ENCODE results near the gene SLC12A6. TPM values are rescaled to one million over a fixed set of nuclear protein-coding genes. Genes with fewer than 3 reads are reported as not detected.
"Not testable (repeated sequence)": the region's sequence is repeated elsewhere in the genome, so short reads cannot be mapped to it uniquely, and the experiment has no call there.

SLC12A6 gene
- 1 to 10 TPM in 2 of 3 donors, under 1 TPM in 1; 0.35 to 7.8 (median 3.3) TPM for polyA plus RNA-seq

DNA sequence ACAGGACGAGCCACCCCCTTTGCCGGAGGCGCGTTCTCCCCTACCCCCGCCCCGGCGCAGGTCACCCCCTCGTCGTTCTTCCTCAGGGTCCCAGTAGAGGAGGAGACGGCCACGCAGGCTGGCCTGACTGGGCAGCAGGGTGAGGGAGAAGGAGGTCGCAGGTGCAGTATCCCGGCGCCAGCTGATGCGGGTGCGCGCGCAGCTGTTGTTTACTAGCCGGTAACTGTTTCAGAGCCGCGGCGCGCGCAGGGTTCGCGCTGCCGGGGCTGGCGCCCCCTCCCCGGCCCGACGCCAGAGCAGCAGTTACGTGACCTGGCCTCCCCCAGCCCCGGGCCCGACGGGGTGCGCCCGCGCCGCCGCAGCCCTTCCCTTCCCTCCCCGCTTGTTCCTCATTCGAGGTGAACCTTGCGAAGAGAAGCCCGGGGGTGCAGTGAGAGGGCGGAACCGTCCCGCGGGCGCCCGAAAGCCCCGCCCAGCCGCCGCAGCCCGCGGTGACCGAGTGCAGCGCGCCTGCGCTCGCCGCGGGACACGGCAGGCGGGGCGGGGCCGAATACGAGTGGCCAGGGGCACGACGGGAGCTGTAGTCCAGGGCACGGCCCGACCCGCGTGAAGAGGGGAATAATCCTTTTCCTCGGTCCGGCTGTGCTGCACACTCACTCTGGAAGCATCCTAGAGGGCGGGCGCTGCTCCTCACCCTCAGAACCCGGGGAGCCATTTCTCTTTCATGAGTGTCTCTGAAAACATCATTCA is at the start of gene SLC12A6:
Gene SLC12A6 (minus strand): TSS at position 225 of the 750 bp plus-strand sequence. CDS start 1,101 bp downstream, outside the sequence.
- peaks cover 5 to 15% (median 8%) of the 10 kb centered on the region in 3 donors for H3K27me3 Mint-ChIP-seq (ENCODE audit: low read depth in 3 of 3)
- peak; percentile 92 to 93 (median 93) for DNase-seq
- peaks cover 6 to 10% (median 10%) of the 10 kb centered on the region in 3 donors for H3K36me3 Mint-ChIP-seq
- H3K4me3 Mint-ChIP-seq = peak within 1 kb of the TSS; percentile 97 to 99 (median 98)
- H3K27ac Mint-ChIP-seq = peak within 1 kb of the TSS; percentile 85 to 96 (median 94)
- H3K9me3 Mint-ChIP-seq = no peaks in the 10 kb centered on the region
- H3K4me1 Mint-ChIP-seq = peaks cover 58 to 68% of the 10 kb centered on the region in 2 donors

GRCh38 chr15:34381829-34382521 is 44.4 kb upstream of the SLC12A6 start:
- not testable (repeated sequence) for H3K4me3 Mint-ChIP-seq; H3K9me3 Mint-ChIP-seq; H3K4me1 Mint-ChIP-seq; H3K27me3 Mint-ChIP-seq (ENCODE audit: low read depth in 3 of 3); H3K36me3 Mint-ChIP-seq; H3K27ac Mint-ChIP-seq; DNase-seq

DNA sequence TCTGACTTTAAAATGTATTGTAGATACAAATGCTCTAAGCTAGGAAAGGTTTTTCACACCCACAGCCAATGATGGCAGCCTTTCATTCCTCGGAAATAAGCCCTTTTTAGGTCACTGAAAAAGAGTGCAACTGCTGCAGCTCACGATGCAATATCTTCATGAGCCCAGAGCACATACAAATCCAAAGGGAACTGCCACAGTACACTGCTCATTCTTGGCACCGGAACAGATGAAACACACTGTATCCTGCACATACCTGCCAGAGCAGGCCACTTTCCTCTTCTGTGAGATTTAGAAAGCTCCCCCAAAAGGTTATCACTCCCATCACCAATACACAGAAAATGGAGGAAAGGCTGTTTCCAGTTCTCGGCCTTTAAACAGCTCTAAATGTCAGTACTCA is 42.9 kb upstream of the SLC12A6 start:
- not testable (repeated sequence) for H3K27ac Mint-ChIP-seq; H3K4me3 Mint-ChIP-seq; H3K27me3 Mint-ChIP-seq (ENCODE audit: low read depth in 3 of 3); H3K9me3 Mint-ChIP-seq; DNase-seq; H3K4me1 Mint-ChIP-seq; H3K36me3 Mint-ChIP-seq

DNA sequence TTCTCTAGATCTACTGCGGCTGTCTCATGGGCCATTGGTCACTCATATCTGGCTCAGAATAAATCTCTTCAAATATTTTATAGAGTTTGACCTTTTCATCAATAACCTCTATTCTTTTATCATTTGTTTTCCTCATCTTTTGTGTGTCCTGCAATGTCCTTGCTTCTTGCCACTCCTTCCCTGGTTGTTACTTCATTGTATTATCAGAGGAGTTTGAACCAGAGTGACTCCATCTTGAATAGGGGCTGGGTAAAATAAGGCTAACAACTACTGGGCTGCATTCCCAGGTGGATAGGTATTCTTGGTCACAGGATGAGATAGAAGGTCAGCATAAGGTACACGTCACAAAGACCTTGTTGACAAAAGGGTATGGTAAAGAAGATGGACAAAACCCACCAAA is 39.3 kb upstream of the SLC12A6 start:
- Mint-ChIP-seq H3K27me3 (ENCODE audit: low read depth in 3 of 3) (no peaks in the 10 kb centered on the region), H3K4me1 (no peaks in the 10 kb centered on the region), H3K27ac (peak overlapping the region in 1 of 6 donors; percentile 17), H3K9me3 (no peaks in the 10 kb centered on the region), H3K4me3 (no peak overlapping the region), H3K36me3 (peaks cover 4 to 7% (median 4%) of the 10 kb centered on the region in 3 donors)
- no peak for DNase-seq

- H3K4me1 Mint-ChIP-seq; H3K9me3 Mint-ChIP-seq; H3K27me3 Mint-ChIP-seq (ENCODE audit: low read depth in 3 of 3); H3K27ac Mint-ChIP-seq; DNase-seq; H3K36me3 Mint-ChIP-seq; H3K4me3 Mint-ChIP-seq: not testable (repeated sequence)
Observed at GRCh38 chr15:34375541-34375940, 38.0 kb upstream of the SLC12A6 start.

GRCh38 chr15:34374816-34375215 is 37.2 kb upstream of the SLC12A6 start:
- H3K27me3 Mint-ChIP-seq (ENCODE audit: low read depth in 3 of 3) = no peaks in the 10 kb centered on the region
- no peaks in the 10 kb centered on the region for H3K9me3 Mint-ChIP-seq
- peaks cover 0 to 3% of the 10 kb centered on the region in 2 donors for H3K4me1 Mint-ChIP-seq
- H3K36me3 Mint-ChIP-seq = peaks cover 0 to 3% (median 0%) of the 10 kb centered on the region in 3 donors
- DNase-seq = no peak
- no peak overlapping the region for H3K4me3 Mint-ChIP-seq
- H3K27ac Mint-ChIP-seq = no peak overlapping the region

DNA sequence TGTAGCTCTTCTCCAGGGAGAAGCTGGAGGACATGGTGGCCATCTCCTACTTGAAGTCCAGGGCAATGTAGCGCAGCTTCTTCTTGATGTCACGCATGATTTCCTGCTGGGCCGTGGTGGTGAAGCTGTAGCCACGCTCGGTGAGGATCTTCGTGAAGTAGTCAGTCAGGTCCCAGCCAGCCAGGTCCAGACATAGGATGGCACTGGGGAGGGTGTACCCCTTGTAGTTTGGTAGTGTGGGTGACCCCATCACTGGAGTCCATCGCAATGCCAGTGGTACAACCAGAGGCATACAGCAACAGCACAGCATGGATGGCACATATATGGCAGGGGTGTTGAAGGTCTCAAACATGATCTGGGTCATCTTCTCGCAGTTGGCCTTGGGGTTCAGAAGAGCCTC is 36.4 kb upstream of the SLC12A6 start:
- no peak for DNase-seq
- Mint-ChIP-seq H3K36me3 (peaks cover 0 to 3% (median 0%) of the 10 kb centered on the region in 3 donors), H3K9me3 (no peaks in the 10 kb centered on the region), H3K27me3 (ENCODE audit: low read depth in 3 of 3) (no peaks in the 10 kb centered on the region), H3K4me3 (no peak overlapping the region), H3K4me1 (peaks cover 0 to 6% of the 10 kb centered on the region in 2 donors), H3K27ac (peak overlapping the region in 1 of 6 donors; percentile 47)

- H3K4me1 Mint-ChIP-seq = peaks cover 17 to 26% of the 10 kb centered on the region in 2 donors
- H3K4me3 Mint-ChIP-seq = peak overlapping the region in 1 of 5 donors; percentile 21
- H3K9me3 Mint-ChIP-seq = no peaks in the 10 kb centered on the region
- peaks cover 2 to 3% (median 2%) of the 10 kb centered on the region in 3 donors for H3K27me3 Mint-ChIP-seq (ENCODE audit: low read depth in 3 of 3)
- H3K27ac Mint-ChIP-seq = peak overlapping the region in 1 of 6 donors; percentile 81
- no peak for DNase-seq
- no peaks in the 10 kb centered on the region for H3K36me3 Mint-ChIP-seq
Observed at GRCh38 chr15:34370643-34371042, 33.1 kb upstream of the SLC12A6 start.

DNA sequence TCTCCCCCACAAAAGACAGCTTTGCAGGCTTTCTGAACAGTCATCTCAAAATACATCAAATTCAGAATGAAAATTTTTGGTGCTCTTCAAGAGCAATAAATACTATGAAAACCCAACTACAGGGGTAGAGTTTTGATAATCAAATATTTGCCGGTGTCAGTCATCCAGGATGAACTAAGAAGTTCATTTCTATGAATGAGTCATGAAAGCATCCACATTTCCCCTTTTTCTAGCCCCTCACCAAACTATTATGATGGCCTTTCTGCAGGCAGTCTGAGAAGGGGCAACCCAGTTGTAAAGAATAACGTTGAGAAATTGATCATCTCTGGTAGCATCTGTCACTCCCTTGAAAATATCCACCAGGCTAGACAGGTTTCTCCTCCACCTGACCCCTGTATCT is 32.5 kb upstream of the SLC12A6 start:
- peaks cover 22 to 31% of the 10 kb centered on the region in 2 donors for H3K4me1 Mint-ChIP-seq
- H3K27me3 Mint-ChIP-seq (ENCODE audit: low read depth in 3 of 3) = peaks cover 2 to 3% (median 2%) of the 10 kb centered on the region in 3 donors
- H3K9me3 Mint-ChIP-seq = no peaks in the 10 kb centered on the region
- H3K4me3 Mint-ChIP-seq = peak overlapping the region in 2 of 5 donors; percentile 14 to 21
- no peaks in the 10 kb centered on the region for H3K36me3 Mint-ChIP-seq
- DNase-seq = no peak
- peak overlapping the region in 4 of 6 donors; percentile 26 to 81 (median 58) for H3K27ac Mint-ChIP-seq

DNA sequence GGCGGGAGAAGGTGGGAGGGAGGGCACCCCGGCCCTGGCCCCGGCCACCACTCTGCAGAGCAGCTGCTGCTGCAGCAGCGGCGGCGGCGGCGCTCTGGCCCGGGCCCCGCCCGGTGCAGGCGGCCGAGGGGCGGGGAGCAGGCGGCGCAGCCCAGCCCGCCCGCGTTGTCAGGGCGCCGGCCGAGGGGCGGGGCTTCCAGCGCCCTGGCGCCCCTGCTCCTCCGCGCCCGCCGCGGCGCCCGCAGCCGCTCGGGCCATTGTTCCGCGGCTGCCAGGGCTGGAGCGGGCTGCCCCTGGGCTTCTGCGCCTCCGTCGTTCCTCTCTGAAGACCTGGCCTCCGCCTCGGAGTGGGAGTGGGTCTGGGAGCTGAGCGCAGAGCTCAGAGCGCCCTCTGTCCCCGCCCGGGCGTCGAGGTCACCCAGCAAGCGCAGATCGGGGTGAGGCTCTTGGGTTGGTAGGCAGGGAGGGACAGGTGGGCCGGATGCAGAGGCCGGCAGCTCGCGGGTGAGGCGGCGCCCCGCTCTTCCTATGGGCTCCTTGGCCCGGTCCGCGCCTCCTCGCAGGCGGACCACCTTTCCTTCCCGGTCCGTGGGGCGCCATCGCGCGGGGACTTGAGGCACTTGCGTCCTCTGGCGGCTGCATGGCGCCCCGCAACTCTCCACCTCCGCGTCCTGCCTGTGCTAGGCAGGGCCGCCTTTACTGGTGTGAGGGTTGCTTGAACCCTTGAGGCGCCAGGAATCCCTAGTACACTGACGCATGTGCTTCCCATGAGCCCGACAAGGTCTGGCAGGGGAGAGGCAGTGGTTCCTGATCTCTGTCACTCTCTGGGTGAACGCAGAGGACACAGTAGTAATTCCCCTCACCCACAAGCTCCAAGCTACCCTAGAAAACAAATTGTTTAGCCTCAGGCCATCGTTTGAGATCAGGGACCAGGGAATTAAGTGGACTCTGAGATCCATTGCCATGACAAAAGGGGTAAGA is 29.8 kb upstream of the SLC12A6 start, which contains the start of gene LPCAT4:
Gene LPCAT4 (minus strand): TSS at position 96 of the 981 bp plus-strand sequence. CDS start 96 bp downstream, outside the sequence.
- peak within 1 kb of the TSS; percentile 93 to 94 (median 94) for H3K4me3 Mint-ChIP-seq
- peaks cover 0 to 6% (median 5%) of the 10 kb centered on the region in 3 donors for H3K36me3 Mint-ChIP-seq
- no peaks in the 10 kb centered on the region for H3K9me3 Mint-ChIP-seq
- H3K4me1 Mint-ChIP-seq = peaks cover 29 to 38% of the 10 kb centered on the region in 2 donors
- DNase-seq = peak; percentile 82 to 87 (median 85)
- H3K27ac Mint-ChIP-seq = peak within 1 kb of the TSS; percentile 83 to 96 (median 96)
- peaks cover 2 to 4% (median 3%) of the 10 kb centered on the region in 3 donors for H3K27me3 Mint-ChIP-seq (ENCODE audit: low read depth in 3 of 3)

GRCh38 chr15:34366271-34367065 is 28.9 kb upstream of the SLC12A6 start:
- peak overlapping the region; percentile 90 to 94 (median 94) for H3K4me3 Mint-ChIP-seq
- peaks cover 29 to 38% of the 10 kb centered on the region in 2 donors for H3K4me1 Mint-ChIP-seq
- DNase-seq = peak; percentile 28 to 33 (median 32)
- peak overlapping the region; percentile 58 to 86 (median 80) for H3K27ac Mint-ChIP-seq
- peaks cover 0 to 11% (median 5%) of the 10 kb centered on the region in 3 donors for H3K36me3 Mint-ChIP-seq
- H3K9me3 Mint-ChIP-seq = no peaks in the 10 kb centered on the region
- H3K27me3 Mint-ChIP-seq (ENCODE audit: low read depth in 3 of 3) = peaks cover 2 to 4% (median 3%) of the 10 kb centered on the region in 3 donors

DNA sequence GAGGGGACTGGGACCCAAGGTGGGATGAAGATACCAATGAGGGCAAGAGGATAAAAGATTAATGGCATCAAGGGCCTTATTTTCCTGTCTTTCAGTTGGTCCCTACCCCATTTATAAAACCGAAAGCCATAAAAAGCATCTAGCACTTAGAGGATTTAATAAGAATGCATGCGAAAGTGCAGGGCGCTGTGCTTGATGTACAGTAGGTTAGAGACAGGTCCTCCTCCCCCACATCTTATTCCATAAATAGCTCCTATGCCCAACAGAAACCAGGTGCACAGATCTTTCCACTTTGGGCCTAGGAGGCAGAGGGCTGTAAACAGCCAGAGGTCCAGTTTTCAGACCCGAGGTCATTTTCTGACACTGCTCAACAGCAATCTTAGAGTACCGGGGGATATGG is 28.3 kb upstream of the SLC12A6 start:
- peaks cover 3 to 11% (median 10%) of the 10 kb centered on the region in 3 donors for H3K36me3 Mint-ChIP-seq
- DNase-seq = no peak
- no peaks in the 10 kb centered on the region for H3K9me3 Mint-ChIP-seq
- peaks cover 2 to 4% (median 3%) of the 10 kb centered on the region in 3 donors for H3K27me3 Mint-ChIP-seq (ENCODE audit: low read depth in 3 of 3)
- H3K4me1 Mint-ChIP-seq = peaks cover 29 to 38% of the 10 kb centered on the region in 2 donors
- peak overlapping the region; percentile 58 to 83 (median 67) for H3K27ac Mint-ChIP-seq
- peak overlapping the region; percentile 90 to 94 (median 94) for H3K4me3 Mint-ChIP-seq

All from immature natural killer cell (primary cell).